Urothelium cell line (cell line): ENCODE results near the gene EPB41.
"Not testable (repeated sequence)": the region's sequence is repeated elsewhere in the genome, so short reads cannot be mapped to it uniquely, and the experiment has no call there.

ENCODE experiments used
- DNase-seq: peaks from one replicate; pipeline ENCODE4 v3.0.0; 2011; ENCODE audit warnings: low spot score, mixed read lengths
- FAIRE-seq: peaks from 2 replicates; lab custom pipeline; 2011; peaks lifted over from hg19 to GRCh38; lab: Jason Lieb, UNC

The EPB41 gene

GRCh38 chr1:28914228-28915030 is at the start of gene EPB41:
TSS of gene EPB41 (plus strand) at chr1:28914569. CDS start at chr1:28987438, 72,869 bp downstream.
- FAIRE-seq, result peak; percentile 27
- peak; percentile 96 for DNase-seq

DNA sequence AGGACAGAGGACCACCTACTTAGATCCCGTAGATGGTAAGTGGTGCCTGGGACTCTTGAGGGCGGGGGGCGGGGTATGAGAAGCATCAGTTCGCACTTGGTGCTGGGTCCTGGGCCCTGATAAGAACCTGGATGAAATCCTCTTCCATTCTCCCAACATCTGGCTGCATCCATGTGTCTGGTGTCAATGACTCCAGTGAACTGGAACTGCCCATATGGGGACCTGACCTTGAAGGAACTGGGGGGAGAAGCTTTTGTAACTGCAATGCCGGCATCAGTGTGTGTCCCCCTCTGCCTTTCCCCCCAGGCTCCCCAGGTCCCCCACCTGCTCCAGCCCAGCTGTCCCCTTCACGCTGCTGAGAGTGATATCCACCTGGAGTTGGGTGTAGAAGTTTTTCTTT is 49.7 kb upstream of the EPB41 start:
- FAIRE-seq, result no peak
- DNase-seq, result no peak

DNA sequence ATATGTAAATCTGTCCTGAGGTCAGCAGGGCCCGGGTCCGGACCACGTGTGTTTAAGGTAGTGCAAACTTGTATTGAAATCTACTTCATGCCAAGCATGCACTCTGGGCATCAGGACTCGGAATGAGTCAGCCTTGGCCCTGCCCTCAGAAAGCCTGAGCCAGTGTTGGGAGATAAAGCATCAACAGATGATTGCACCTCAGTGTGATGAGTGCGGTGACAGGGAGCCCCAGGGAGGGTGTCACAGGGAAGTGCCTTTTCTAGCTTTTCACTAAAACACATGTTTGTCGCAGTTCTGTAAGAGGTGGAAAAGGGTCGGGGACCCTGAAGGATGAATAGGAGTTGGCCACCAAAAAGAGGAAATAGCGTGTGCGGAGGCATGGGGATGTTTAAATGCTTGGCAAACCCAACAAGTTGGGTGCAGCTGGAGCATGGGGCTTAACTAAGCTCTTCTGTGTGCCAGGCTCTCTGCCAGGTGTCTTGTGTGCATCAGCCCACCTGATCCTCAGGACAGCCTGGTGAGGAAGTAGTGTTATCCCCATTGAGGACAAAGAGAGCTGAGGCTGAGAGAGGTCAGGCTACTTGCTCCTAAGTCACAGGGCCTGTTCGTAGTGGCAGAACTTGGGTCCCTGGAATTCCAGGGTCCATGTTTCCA is 48.2 kb upstream of the EPB41 start:
- DNase-seq, result no peak
- FAIRE-seq, result no peak

GRCh38 chr1:28867850-28868249 is 46.5 kb upstream of the EPB41 start:
- no peak for FAIRE-seq
- no peak for DNase-seq

DNA sequence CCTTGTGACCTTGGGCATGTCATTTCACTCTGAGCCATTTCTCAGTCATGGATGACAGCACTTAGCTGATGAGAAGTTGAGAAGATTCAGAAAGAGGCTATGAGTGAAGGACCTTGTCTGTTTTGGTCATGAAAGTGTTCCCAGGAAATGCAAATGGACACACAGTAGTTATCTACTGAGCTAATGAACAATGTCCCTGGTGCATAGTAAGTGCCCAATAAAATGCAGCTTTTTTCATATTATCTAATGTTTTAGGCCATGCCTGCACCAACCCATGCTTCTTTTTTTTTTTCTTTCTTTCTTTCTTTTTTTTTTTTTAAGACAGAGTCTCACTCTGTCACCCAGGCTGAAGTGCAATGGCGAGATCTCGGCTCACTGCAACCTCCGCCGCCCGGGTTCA is 44.4 kb upstream of the EPB41 start:
- no peak for DNase-seq
- no peak for FAIRE-seq

DNA sequence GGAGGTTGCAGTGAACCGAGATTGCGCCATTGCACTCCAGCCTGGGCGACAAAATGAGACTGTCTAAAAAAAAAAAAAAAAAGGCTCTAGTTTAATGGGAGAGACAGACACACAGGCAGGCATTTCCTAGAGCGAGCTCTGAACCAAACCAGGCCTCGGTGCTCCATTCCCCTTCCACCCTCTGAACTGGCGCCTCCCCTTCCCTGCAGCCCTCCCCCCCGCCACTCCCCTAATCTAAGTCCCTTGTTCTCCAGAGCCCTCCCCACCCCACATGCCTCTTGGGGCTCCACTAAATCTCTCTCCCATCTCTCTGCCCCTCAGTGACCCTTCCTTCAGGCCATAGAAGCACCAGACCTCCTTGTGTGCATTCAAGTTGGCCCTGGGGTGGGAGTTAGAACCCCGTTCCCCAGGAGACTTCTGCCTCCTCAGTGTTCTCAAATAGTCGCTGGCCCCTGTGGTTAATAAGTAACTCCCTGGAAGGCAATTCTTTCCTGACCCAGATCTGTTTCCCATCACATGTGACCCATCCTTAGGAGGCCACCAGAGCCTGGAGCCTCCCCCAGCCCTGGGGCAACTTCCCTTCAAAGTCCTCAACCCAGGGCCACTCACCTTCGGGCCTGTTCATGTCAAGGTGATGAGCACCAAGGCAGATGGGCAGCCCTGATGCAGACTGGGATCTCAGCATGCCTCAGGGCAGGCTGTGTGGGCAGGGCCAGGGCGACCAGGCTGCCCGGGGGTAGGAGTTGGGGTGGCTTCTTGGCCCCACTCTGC is 42.6 kb upstream of the EPB41 start:
- FAIRE-seq (no peak), DNase-seq (no peak)

GRCh38 chr1:28875134-28875533 is 39.2 kb upstream of the EPB41 start:
- not testable (repeated sequence) for FAIRE-seq, DNase-seq

- DNase-seq, result peak; percentile 86
- FAIRE-seq, result peak; percentile 89
Measured at GRCh38 chr1:28877132-28877781, 37.1 kb upstream of the EPB41 start.

DNA sequence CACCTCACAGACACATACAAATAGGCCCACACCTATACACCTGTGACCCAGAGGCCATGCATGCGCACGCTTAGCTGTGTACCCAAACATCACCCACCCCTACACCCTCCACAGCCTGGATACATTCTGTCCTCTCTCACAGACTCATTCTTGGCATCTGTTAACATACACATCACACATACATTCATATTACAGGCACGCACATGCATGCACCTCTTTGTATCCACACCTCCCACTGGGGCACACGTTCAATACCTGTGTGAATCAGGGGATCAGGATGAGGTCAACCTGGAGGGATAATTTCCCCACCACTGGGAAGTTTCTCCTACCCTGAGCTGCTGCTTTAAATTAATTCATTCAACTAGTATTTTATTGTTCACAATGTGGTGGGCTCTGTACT is 35.6 kb upstream of the EPB41 start:
- FAIRE-seq, result no peak
- DNase-seq, result no peak

GRCh38 chr1:28882009-28882628 is 32.2 kb upstream of the EPB41 start:
- FAIRE-seq (no peak), DNase-seq (peak; percentile 86)

- DNase-seq, result no peak
- FAIRE-seq, result no peak
Measured at GRCh38 chr1:28883242-28883616, 31.1 kb upstream of the EPB41 start.

DNA sequence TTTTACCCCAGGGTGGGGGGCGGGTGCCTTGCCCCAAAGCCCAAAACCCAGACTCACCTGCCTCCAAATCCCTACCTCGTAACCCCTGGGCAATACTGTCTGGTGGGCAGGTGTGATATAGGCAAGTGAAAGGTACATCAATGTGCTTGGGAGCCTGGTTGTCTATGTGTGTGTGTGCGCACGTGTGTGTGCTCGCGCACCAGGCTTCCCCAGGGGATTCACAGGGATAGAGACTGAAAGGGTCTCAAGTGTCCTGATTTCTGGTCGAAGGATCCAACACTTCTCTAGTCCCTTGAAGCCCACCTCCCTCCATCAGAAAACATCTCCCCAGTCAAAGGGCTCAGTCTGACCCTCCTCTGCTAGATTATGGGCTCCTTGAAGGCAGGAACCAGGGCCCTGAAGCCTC is 28.9 kb upstream of the EPB41 start:
- DNase-seq (no peak), FAIRE-seq (no peak)

DNA sequence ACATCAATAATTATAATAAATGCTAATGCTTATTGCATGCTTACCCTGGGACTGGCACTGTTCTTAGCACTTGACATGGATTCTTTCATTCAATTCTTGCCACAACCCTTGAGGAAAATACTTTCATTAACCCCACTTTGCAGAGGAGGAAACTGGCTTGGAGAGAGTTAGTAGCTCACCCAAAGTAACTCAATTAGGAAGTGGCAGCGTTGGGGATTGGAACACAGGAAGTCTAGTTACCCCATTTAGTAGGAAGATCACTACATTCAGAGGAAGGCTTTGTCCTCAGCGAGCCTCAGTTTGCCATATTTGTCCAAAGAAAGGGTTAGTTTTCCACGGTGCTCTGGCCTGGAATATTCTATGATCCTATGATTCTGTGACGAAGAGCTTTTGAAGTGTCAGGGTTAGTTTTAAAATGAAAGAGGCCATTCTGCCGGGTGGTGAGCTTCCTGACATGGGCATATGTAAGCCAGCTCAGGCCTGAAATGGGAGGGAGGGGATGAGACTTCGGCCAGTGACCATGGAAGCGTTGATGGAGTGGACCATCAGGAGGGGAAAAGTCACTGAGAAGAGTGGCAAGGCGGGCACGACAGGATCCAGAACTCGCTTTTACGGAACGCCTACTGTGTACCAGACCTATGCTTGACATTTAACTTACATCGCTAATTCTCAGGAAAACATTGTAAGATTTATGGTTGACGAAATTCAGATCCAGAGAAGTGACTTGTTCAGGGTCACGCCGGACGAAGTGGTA is 28.2 kb upstream of the EPB41 start:
- DNase-seq (no peak), FAIRE-seq (no peak)

DNA sequence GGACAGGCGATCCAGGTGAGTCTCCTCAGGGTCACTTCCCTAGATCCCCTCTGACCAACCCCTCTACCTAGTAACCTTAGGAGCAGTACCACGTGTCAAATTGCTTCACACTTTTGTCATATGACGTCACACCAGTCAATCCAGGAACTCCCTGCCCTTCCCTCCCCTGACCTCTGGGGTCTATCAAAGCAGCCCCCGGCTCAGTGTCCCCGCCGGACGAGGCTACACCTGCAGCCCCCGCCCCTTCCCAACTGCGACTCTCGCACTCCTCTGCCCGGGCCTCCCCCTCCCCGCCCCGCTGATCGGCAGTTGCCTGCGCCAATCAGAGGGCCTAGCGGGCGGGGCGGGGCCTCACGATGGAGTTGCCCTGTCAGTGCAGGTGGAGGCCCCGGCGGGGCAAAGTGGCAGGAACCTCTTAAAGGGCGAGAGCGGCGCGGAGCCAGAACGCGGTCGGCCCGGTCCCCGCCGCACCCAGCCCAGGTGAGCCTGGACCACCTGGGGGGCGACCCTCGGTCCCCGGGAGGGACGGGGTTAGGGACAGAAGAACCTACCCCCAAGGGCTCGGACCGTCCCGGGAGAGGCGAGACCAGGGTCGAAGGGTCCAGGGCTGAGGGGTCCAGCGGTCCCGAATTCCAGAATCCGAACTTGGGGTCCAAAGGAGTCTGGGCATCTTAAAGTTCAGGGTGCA is 27.5 kb upstream of the EPB41 start:
- no peak for FAIRE-seq
- peak; percentile 97 for DNase-seq

- FAIRE-seq, result no peak
- DNase-seq, result no peak
Measured at GRCh38 chr1:28887419-28887834, 26.9 kb upstream of the EPB41 start.

GRCh38 chr1:28887835-28888682 is 26.3 kb upstream of the EPB41 start:
- FAIRE-seq, result no peak

GRCh38 chr1:28888915-28889314 is 25.5 kb upstream of the EPB41 start:
- DNase-seq, result no peak
- no peak for FAIRE-seq

More at GRCh38 chr1:28887835-28888682, 26.3 kb upstream of the EPB41 start:
- peak; percentile 53 for DNase-seq

GRCh38 chr1:28889357-28889756 is 25.0 kb upstream of the EPB41 start:
- DNase-seq, result no peak
- FAIRE-seq, result no peak
